Measurements from ENCODE around the gene GP1BA.

The GP1BA gene

GRCh38 chr17:4892499-4893221, 39.4 kb upstream of the GP1BA start:
- H3K4me3 ChIP-seq (ENCODE audit: low read depth in 1 of 2, low read length in 1 of 2): no peak overlapping the region

GRCh38 chr17:4893272-4893671, 38.8 kb upstream of the GP1BA start:
- H3K4me1 ChIP-seq (ENCODE audit: control insufficient read depth in 1 of 2, insufficient read depth in 1 of 2, low read depth in 1 of 2, low read length in 1 of 2): no peaks in the 10 kb centered on the region
- no peak overlapping the region for H3K27ac ChIP-seq
- TF ChIP-seq CTCF (IDR thresholded peaks at IDR 0.05): no peak
- H3K27me3 ChIP-seq: peaks cover under 1% of the 10 kb centered on the region
- H3K36me3 ChIP-seq: peaks cover 88% of the 10 kb centered on the region
- no peak overlapping the region for H3K4me3 ChIP-seq (ENCODE audit: low read depth in 1 of 2, low read length in 1 of 2)
- no peaks in the 10 kb centered on the region for H3K9me3 ChIP-seq

More at GRCh38 chr17:4892499-4893221, 39.4 kb upstream of the GP1BA start:
- no peak overlapping the region for H3K27ac ChIP-seq
- no peaks in the 10 kb centered on the region for H3K27me3 ChIP-seq
- no peaks in the 10 kb centered on the region for H3K9me3 ChIP-seq
- no peak for TF ChIP-seq CTCF (IDR thresholded peaks at IDR 0.05)
- peaks cover 93% of the 10 kb centered on the region for H3K36me3 ChIP-seq
- no peaks in the 10 kb centered on the region for H3K4me1 ChIP-seq (ENCODE audit: control insufficient read depth in 1 of 2, insufficient read depth in 1 of 2, low read depth in 1 of 2, low read length in 1 of 2)

DNA sequence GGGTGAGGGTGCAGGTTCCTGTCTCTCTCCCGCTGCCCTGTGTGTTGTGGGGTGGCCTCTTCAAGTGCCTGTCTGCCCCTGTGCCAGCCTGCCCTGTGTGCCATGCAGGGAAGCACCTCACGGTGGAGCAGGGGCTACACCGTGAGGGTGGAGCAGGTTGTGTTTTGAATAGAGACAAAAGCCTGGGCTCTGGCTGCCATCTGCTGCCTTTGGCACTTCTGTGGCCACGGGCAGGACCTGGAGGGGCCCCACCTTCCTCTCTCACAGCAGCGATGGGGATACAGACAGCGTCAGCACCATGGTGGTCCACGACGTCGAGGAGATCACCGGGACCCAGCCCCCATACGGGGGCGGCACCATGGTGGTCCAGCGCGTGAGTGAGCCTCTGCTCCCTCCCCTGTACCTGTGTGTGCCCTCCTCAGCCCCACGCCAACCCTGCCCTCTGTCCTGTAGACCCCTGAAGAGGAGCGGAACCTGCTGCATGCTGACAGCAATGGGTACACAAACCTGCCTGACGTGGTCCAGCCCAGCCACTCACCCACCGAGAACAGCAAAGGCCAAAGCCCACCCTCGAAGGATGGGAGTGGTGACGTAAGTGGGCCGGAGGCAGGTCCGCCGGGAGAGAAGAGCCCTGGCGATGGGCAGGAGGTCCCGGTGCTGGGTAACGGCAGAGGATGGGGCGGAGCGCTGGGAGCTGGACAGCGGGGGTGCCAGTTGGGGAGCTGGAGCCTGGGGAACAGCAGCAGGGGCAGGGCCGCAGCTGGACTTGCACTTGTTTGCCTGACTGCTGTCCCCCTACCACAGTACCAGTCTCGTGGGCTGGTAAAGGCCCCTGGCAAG, 38.1 kb upstream of the GP1BA start:
- peaks cover 87% of the 10 kb centered on the region for H3K36me3 ChIP-seq
- H3K27me3 ChIP-seq: peaks cover 8% of the 10 kb centered on the region
- H3K4me3 ChIP-seq (ENCODE audit: low read depth in 1 of 2, low read length in 1 of 2): no peak overlapping the region
- no peak for TF ChIP-seq CTCF (IDR thresholded peaks at IDR 0.05)
- peaks cover 2 to 5% of the 10 kb centered on the region in 2 experiments for H3K4me1 ChIP-seq (ENCODE audit: control insufficient read depth in 1 of 2, insufficient read depth in 1 of 2, low read depth in 1 of 2, low read length in 1 of 2)
- H3K9me3 ChIP-seq: no peaks in the 10 kb centered on the region
- no peak overlapping the region for H3K27ac ChIP-seq

DNA sequence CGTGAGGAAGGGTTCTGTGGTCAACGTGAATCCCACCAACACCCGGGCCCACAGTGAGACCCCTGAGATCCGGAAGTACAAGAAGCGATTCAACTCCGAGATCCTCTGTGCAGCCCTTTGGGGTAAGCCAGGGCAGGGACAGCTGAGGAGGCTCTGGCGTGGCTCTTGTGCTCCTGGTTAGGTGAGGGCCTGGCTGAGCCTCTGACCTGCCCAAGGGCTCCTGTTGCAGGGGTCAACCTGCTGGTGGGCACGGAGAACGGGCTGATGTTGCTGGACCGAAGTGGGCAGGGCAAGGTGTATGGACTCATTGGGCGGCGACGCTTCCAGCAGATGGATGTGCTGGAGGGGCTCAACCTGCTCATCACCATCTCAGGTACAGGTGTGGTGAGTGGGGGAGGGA, 37.0 kb upstream of the GP1BA start:
- Histone ChIP-seq H3K4me3 (ENCODE audit: low read depth in 1 of 2, low read length in 1 of 2) (no peak overlapping the region), H3K27me3 (peaks cover 16% of the 10 kb centered on the region), H3K27ac (no peak overlapping the region), H3K9me3 (no peaks in the 10 kb centered on the region), H3K4me1 (ENCODE audit: control insufficient read depth in 1 of 2, insufficient read depth in 1 of 2, low read depth in 1 of 2, low read length in 1 of 2) (peaks cover 10 to 13% of the 10 kb centered on the region in 2 experiments), H3K36me3 (peaks cover 77% of the 10 kb centered on the region)
- TF ChIP-seq CTCF (IDR thresholded peaks at IDR 0.05): no peak

DNA sequence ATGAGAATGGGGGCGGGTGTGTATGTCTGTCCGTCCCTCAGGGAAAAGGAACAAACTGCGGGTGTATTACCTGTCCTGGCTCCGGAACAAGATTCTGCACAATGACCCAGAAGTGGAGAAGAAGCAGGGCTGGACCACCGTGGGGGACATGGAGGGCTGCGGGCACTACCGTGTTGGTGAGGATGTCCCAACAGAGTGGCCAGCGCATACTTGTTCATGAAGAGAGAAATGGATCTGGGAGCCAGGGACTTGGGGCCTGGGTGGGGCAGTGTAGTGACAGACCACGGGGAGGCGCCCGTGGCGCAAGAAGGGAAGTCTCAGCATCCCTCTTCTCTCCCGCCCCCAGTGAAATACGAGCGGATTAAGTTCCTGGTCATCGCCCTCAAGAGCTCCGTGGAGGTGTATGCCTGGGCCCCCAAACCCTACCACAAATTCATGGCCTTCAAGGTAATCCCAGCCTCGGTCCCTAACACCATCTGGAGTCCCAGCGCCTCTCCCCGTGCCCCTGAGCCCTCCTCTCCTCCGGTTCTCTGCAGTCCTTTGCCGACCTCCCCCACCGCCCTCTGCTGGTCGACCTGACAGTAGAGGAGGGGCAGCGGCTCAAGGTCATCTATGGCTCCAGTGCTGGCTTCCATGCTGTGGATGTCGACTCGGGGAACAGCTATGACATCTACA, 36.3 kb upstream of the GP1BA start:
- Histone ChIP-seq H3K4me3 (ENCODE audit: low read depth in 1 of 2, low read length in 1 of 2) (no peak overlapping the region), H3K27me3 (peaks cover 23% of the 10 kb centered on the region), H3K27ac (no peak overlapping the region), H3K9me3 (no peaks in the 10 kb centered on the region), H3K36me3 (peaks cover 70% of the 10 kb centered on the region), H3K4me1 (ENCODE audit: control insufficient read depth in 1 of 2, insufficient read depth in 1 of 2, low read depth in 1 of 2, low read length in 1 of 2) (peaks cover 17 to 20% of the 10 kb centered on the region in 2 experiments)
- peak; percentile 23 for TF ChIP-seq CTCF (IDR thresholded peaks at IDR 0.05)
